SK-N-SH (cell line): ENCODE data around the gene MAP1A. TPM values are rescaled to one million over a fixed set of nuclear protein-coding genes. Genes with fewer than 3 reads are reported as not detected.

Experiments used
- CTCF ChIA-PET: fragments of 300-600, 350-600 bp; formaldehyde crosslinking; extraction: SDS; loops from one replicate; lab custom pipeline; 2021; lab: Yijun Ruan, JAX
- POLR2A ChIA-PET: fragments of 350-600 bp; sonication (Branson Sonifier 250); formaldehyde crosslinking; extraction: SDS; loops from one replicate; lab custom pipeline; 2020; ENCODE audit warnings: antibody characterized with exemption, inconsistent platforms; lab: Yijun Ruan, JAX
- DNase-seq: peaks from one replicate; pipeline ENCODE4 v3.0.0; 2012
- H2AFZ ChIP-seq: fragments of 200-600 bp; sonication (generic); 2 replicates; pipeline ENCODE4 v1.8.1; 2016; ENCODE audit warnings: antibody characterized with exemption, mild to moderate bottlenecking, low read depth
- H3F3A ChIP-seq: fragments of 200-600 bp; sonication (generic); replicated peaks from 2 replicates; pipeline ENCODE3; 2016; ENCODE audit warnings: antibody characterized with exemption, mild to moderate bottlenecking; ENCODE audit not compliant: insufficient read depth
- H3K27ac ChIP-seq, 2 experiments: fragments of 200-500 bp in 1 of 2; fragments of 200-600 bp in 1 of 2; sonication (Bioruptor generic) in 1 of 2; sonication (generic), shearing (Covaris generic) in 1 of 2; 2 replicates each; pipeline versions ENCODE4 v1.5.1 to v1.6.1; 2014 to 2016; ENCODE audit warnings: low read depth in 2 of 2, inconsistent platforms in 1 of 2, low read length in 1 of 2, mild to moderate bottlenecking in 1 of 2, mixed read lengths in 1 of 2
- H3K27me3 ChIP-seq: fragments of 200-600 bp; sonication (generic), shearing (Covaris generic); 2 replicates; pipeline ENCODE4 v1.6.1; 2016; ENCODE audit warnings: mixed run types; ENCODE audit not compliant: insufficient read depth
- H3K36me3 ChIP-seq, 2 experiments: fragments of 200-500 bp in 1 of 2; fragments of 200-600 bp in 1 of 2; sonication (Bioruptor generic) in 1 of 2; sonication (generic) in 1 of 2; replicated peaks in 1 of 2; 2 replicates each; pipeline versions ENCODE3 to v1.5.1; 2014 to 2016; ENCODE audit warnings: low read length in 1 of 2, mild to moderate bottlenecking in 1 of 2; ENCODE audit not compliant: insufficient read depth in 2 of 2, control insufficient read depth in 1 of 2
- H3K4me1 ChIP-seq, 2 experiments: fragments of 200-500 bp in 1 of 2; fragments of 200-600 bp in 1 of 2; sonication (Bioruptor generic) in 1 of 2; sonication (generic), shearing (Covaris generic) in 1 of 2; 2 replicates each; pipeline versions ENCODE4 v1.5.1 to v1.6.1; 2014 to 2016; ENCODE audit warnings: low read depth in 1 of 2, low read length in 1 of 2, mixed run types in 1 of 2; ENCODE audit not compliant: insufficient read depth in 2 of 2, control insufficient read depth in 1 of 2
- H3K4me2 ChIP-seq: fragments of 200-600 bp; sonication (generic), shearing (Covaris generic); 2 replicates; pipeline ENCODE4 v1.6.1; 2017; ENCODE audit warnings: mixed run types
- H3K4me3 ChIP-seq, 2 experiments: fragments of 200-500 bp in 1 of 2; fragments of 200-600 bp in 1 of 2; sonication (Bioruptor generic) in 1 of 2; sonication (generic), shearing (Covaris generic) in 1 of 2; 2 replicates each; pipeline versions ENCODE4 v1.5.1 to v1.8.1; 2014 to 2016; ENCODE audit warnings: low read depth in 2 of 2, inconsistent platforms in 1 of 2, low read length in 1 of 2, mild to moderate bottlenecking in 1 of 2, mixed read lengths in 1 of 2, moderate library complexity in 1 of 2
- H3K79me2 ChIP-seq: fragments of 200-600 bp; sonication (generic); 2 replicates; pipeline ENCODE4 v1.8.1; 2017; ENCODE audit warnings: mild to moderate bottlenecking; ENCODE audit not compliant: insufficient read depth
- H3K9ac ChIP-seq: fragments of 200-600 bp; sonication (generic); 2 replicates; pipeline ENCODE4 v1.6.1; 2017; ENCODE audit warnings: mixed run types
- H3K9me2 ChIP-seq: fragments of 200-600 bp; sonication (generic); 2 replicates; pipeline ENCODE4 v1.6.1; 2017; ENCODE audit warnings: mixed run types
- H3K9me3 ChIP-seq: fragments of 200-600 bp; sonication (generic); 2 replicates; pipeline ENCODE4 v1.6.1; 2017; ENCODE audit warnings: mixed run types, mild to moderate bottlenecking, moderate library complexity
- H4K20me1 ChIP-seq: fragments of 200-600 bp; sonication (generic); 2 replicates; pipeline ENCODE4 v1.6.1; 2017; ENCODE audit warnings: mild to moderate bottlenecking, mixed run types; ENCODE audit not compliant: insufficient read depth
- EZH2phosphoT487 ChIP-seq: fragments of 200-600 bp; sonication (generic); IDR thresholded peaks from 2 replicates; pipeline ENCODE4 v1.6.1; 2017; ENCODE audit warnings: low read depth, mixed run types, mild to moderate bottlenecking, antibody characterized with exemption, moderate library complexity, borderline replicate concordance
- FOSL2 ChIP-seq: IDR thresholded peaks from 2 replicates; pipeline ENCODE4 v1.4.0; 2012; ENCODE audit warnings: low read depth, mild to moderate bottlenecking, moderate library complexity, borderline replicate concordance
- GABPA ChIP-seq: IDR thresholded peaks from 2 replicates; pipeline ENCODE4 v1.4.0; 2012; ENCODE audit warnings: low read depth, mild to moderate bottlenecking
- JUND ChIP-seq: IDR thresholded peaks from 2 replicates; pipeline ENCODE4 v1.4.0; 2012
- MEF2A ChIP-seq: IDR thresholded peaks from 2 replicates; pipeline ENCODE4 v1.4.0; 2012; ENCODE audit warnings: low read depth, borderline replicate concordance
- NFIC ChIP-seq: IDR thresholded peaks from 2 replicates; pipeline ENCODE4 v1.4.0; 2012; ENCODE audit warnings: borderline replicate concordance
- NRF1 ChIP-seq: IDR thresholded peaks from 2 replicates; pipeline ENCODE4 v1.6.1; 2012; ENCODE audit warnings: low read depth, mild to moderate bottlenecking, low read length
- POLR2AphosphoS5 ChIP-seq: IDR thresholded peaks from 2 replicates; pipeline ENCODE4 v1.6.1; 2012; ENCODE audit warnings: low read depth, low read length
- RAD21 ChIP-seq: IDR thresholded peaks from 2 replicates; pipeline ENCODE4 v1.6.1; 2012; ENCODE audit warnings: mild to moderate bottlenecking, low read length
- RCOR1 ChIP-seq: fragments of 150-350 bp; IDR thresholded peaks from 2 replicates; pipeline ENCODE4 v1.6.1; 2017; ENCODE audit warnings: antibody characterized with exemption, low read length
- SMC3 ChIP-seq: IDR thresholded peaks from 2 replicates; pipeline ENCODE4 v1.6.1; 2012; ENCODE audit warnings: low read depth, low read length, improper control_type of control experiment
- TAF1 ChIP-seq: IDR thresholded peaks from 2 replicates; pipeline ENCODE4 v1.6.1; 2012; ENCODE audit warnings: low read depth, mild to moderate bottlenecking, low read length, moderate library complexity, borderline replicate concordance
- TCF12 ChIP-seq: IDR thresholded peaks from 2 replicates; pipeline ENCODE4 v1.4.0; 2012
- TEAD4 ChIP-seq: IDR thresholded peaks from 2 replicates; pipeline ENCODE4 v1.4.0; 2012; ENCODE audit warnings: mild to moderate bottlenecking, borderline replicate concordance; ENCODE audit not compliant: insufficient read depth
- YY1 ChIP-seq: IDR thresholded peaks from 2 replicates; pipeline ENCODE4 v1.4.0; 2012; ENCODE audit warnings: low read depth, mild to moderate bottlenecking
- WGBS: methylation state at CpG from one replicate; pipeline ENCODE4 v1.1.6; 2017; ENCODE audit warnings: low lambda C conversion rate; 5-methylcytosine and 5-hydroxymethylcytosine counted together
- polyA plus RNA-seq, 3 experiments: library from polyadenylated mRNA; depleted of rRNA; stranded (reverse); fragments of >200 nt; gene quantifications; 2 replicates each; pipeline ENCODE4 v1.2.3, GENCODE V29; 2012
- TF ChIP-seq, protein P1 (sequence below): IDR thresholded peaks from 2 replicates; pipeline ENCODE4 v1.4.0; 2012; ENCODE audit warnings: low read depth, borderline replicate concordance
- TF ChIP-seq, protein P2 (sequence below): IDR thresholded peaks from 2 replicates; pipeline ENCODE4 v1.4.0; 2012; ENCODE audit warnings: low read depth, borderline replicate concordance
- TF ChIP-seq, protein P3 (sequence below): IDR thresholded peaks from 2 replicates; pipeline ENCODE4; 2012

MAP1A gene
- polyA plus RNA-seq, 1 of the 3 experiments (the other 2 are of a cell fraction) = 6.0 TPM

DNA sequence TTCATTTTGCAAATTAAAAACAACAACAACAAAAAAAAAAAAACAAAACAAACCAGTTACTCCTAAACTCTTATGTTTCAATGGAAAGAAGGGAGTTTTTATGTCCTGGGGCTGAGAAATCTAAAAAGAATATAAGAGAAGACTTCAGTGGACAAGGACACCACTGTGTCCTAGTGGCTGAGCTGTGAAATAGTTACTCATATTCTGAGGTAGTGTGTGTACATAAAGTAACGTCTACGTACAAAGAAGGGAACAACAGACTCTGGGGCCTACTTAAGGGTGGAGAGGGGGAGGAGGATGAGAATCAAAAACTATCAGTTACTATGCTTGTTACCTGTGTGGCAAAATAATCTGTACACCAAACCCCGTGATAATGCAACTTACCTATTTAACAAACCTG is 18.4 kb upstream of the MAP1A start:
- Histone ChIP-seq H4K20me1 (no peaks in the 10 kb centered on the region), H3K79me2 (no peaks in the 10 kb centered on the region), H3F3A (no peaks in the 10 kb centered on the region), H3K9me2 (no peaks in the 10 kb centered on the region), H3K4me1 (no peaks in the 10 kb centered on the region), H3K4me2 (no peak overlapping the region), H3K9ac (no peak overlapping the region), H3K4me3 (no peak overlapping the region), H3K36me3 (no peaks in the 10 kb centered on the region), H3K27me3 (no peaks in the 10 kb centered on the region), H3K9me3 (no peaks in the 10 kb centered on the region), H3K27ac (no peak overlapping the region), H2AFZ (no peak overlapping the region)
- POLR2A ChIA-PET = no interaction called here
- CTCF ChIA-PET = interaction anchor here (1.6 kb wide), 1 partner anchor 15 kb away, joined by 7 read pairs; no protein-coding TSS in a partner anchor
- TF ChIP-seq TAF1 (no peak), NFIC (no peak), POLR2AphosphoS5 (no peak), JUND (no peak), TCF12 (no peak), TEAD4 (no peak), MEF2A (no peak), FOSL2 (no peak), GABPA (no peak), EZH2phosphoT487 (no peak), NRF1 (no peak), SMC3 (no peak), RAD21 (no peak), YY1 (no peak), RCOR1 (no peak)
- TF ChIP-seq, protein P1, sequence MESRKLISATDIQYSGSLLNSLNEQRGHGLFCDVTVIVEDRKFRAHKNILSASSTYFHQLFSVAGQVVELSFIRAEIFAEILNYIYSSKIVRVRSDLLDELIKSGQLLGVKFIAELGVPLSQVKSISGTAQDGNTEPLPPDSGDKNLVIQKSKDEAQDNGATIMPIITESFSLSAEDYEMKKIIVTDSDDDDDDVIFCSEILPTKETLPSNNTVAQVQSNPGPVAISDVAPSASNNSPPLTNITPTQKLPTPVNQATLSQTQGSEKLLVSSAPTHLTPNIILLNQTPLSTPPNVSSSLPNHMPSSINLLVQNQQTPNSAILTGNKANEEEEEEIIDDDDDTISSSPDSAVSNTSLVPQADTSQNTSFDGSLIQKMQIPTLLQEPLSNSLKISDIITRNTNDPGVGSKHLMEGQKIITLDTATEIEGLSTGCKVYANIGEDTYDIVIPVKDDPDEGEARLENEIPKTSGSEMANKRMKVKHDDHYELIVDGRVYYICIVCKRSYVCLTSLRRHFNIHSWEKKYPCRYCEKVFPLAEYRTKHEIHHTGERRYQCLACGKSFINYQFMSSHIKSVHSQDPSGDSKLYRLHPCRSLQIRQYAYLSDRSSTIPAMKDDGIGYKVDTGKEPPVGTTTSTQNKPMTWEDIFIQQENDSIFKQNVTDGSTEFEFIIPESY = no peak
- TF ChIP-seq, protein P2, sequence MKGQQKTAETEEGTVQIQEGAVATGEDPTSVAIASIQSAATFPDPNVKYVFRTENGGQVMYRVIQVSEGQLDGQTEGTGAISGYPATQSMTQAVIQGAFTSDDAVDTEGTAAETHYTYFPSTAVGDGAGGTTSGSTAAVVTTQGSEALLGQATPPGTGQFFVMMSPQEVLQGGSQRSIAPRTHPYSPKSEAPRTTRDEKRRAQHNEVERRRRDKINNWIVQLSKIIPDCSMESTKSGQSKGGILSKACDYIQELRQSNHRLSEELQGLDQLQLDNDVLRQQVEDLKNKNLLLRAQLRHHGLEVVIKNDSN = no peak
- TF ChIP-seq, protein P3, sequence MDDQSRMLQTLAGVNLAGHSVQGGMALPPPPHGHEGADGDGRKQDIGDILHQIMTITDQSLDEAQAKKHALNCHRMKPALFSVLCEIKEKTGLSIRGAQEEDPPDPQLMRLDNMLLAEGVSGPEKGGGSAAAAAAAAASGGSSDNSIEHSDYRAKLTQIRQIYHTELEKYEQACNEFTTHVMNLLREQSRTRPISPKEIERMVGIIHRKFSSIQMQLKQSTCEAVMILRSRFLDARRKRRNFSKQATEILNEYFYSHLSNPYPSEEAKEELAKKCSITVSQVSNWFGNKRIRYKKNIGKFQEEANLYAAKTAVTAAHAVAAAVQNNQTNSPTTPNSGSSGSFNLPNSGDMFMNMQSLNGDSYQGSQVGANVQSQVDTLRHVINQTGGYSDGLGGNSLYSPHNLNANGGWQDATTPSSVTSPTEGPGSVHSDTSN = no peak
- no peak for DNase-seq
- 93% methylated on average over 3 of the region's 3 CpGs for WGBS
